HEK293T (cell line): Measurements from ENCODE around the gene CLEC4E.
"Not testable (repeated sequence)": the region's sequence is repeated elsewhere in the genome, so short reads cannot be mapped to it uniquely, and the experiment has no call there.

Source experiments
- CTCF ChIA-PET: fragments of 350-600 bp; formaldehyde crosslinking; extraction: SDS; loops from one replicate; lab custom pipeline; 2021; ENCODE audit warnings: antibody characterized with exemption, inconsistent platforms; lab: Yijun Ruan, JAX
- POLR2A ChIA-PET: fragments of 350-600 bp; formaldehyde crosslinking; extraction: SDS; loops from one replicate; lab custom pipeline; 2020; ENCODE audit warnings: antibody characterized with exemption, inconsistent platforms; lab: Yijun Ruan, JAX
- DNase-seq: peaks from one replicate; pipeline ENCODE4 v3.0.0; 2012; ENCODE audit warnings: mixed read lengths; ENCODE audit errors: extremely low spot score
- ARNT ChIP-seq: fragments of 450-650 bp; IDR thresholded peaks from 2 replicates; pipeline ENCODE4 v1.6.1; 2017; ENCODE audit warnings: mild to moderate bottlenecking
- BHLHE40 ChIP-seq: fragments of 450-650 bp; IDR thresholded peaks from 2 replicates; pipeline ENCODE4 v1.6.1; 2016; ENCODE audit warnings: mild to moderate bottlenecking, moderate library complexity, borderline replicate concordance
- CTBP1 ChIP-seq: fragments of 450-650 bp; IDR thresholded peaks from 2 replicates; pipeline ENCODE4 v1.6.1; 2016; ENCODE audit warnings: borderline replicate concordance
- ELF4 ChIP-seq: fragments of 450-650 bp; IDR thresholded peaks from 2 replicates; pipeline ENCODE4 v1.6.1; 2017; ENCODE audit warnings: antibody characterized with exemption
- FOXA1 ChIP-seq: fragments of 450-650 bp; IDR thresholded peaks from 2 replicates; pipeline ENCODE4 v1.6.1; 2016; ENCODE audit warnings: mild to moderate bottlenecking
- FOXK2 ChIP-seq: fragments of 450-650 bp; IDR thresholded peaks from 2 replicates; pipeline ENCODE4 v1.6.1; 2016; ENCODE audit warnings: mild to moderate bottlenecking
- FOXM1 ChIP-seq: fragments of 450-650 bp; IDR thresholded peaks from 2 replicates; pipeline ENCODE4 v1.6.1; 2017; ENCODE audit warnings: mild to moderate bottlenecking, borderline replicate concordance
- HDGF ChIP-seq: fragments of 450-650 bp; IDR thresholded peaks from 2 replicates; pipeline ENCODE4 v1.6.1; 2017; ENCODE audit warnings: antibody characterized with exemption, borderline replicate concordance
- L3MBTL2 ChIP-seq: fragments of 450-650 bp; conservative IDR thresholded peaks from 2 replicates; pipeline ENCODE4 v1.6.1; 2016; ENCODE audit warnings: mild to moderate bottlenecking
- LEF1 ChIP-seq: fragments of 450-650 bp; IDR thresholded peaks from 2 replicates; pipeline ENCODE4 v1.6.1; 2017; ENCODE audit warnings: mild to moderate bottlenecking, borderline replicate concordance
- NFRKB ChIP-seq: fragments of 450-650 bp; IDR thresholded peaks from 2 replicates; pipeline ENCODE4 v1.6.1; 2016; ENCODE audit warnings: mild to moderate bottlenecking, moderate library complexity
- SP1 ChIP-seq: fragments of 450-650 bp; IDR thresholded peaks from 2 replicates; pipeline ENCODE4 v1.6.1; 2017
- SUZ12 ChIP-seq: fragments of 450-650 bp; IDR thresholded peaks from 2 replicates; pipeline ENCODE4 v1.6.1; 2016; ENCODE audit warnings: mild to moderate bottlenecking
- TARDBP ChIP-seq: fragments of 450-650 bp; IDR thresholded peaks from 2 replicates; pipeline ENCODE4 v1.6.1; 2016
- ZNF384 ChIP-seq: fragments of 450-650 bp; IDR thresholded peaks from 2 replicates; pipeline ENCODE4 v1.6.1; 2016
- TF ChIP-seq, protein P1 (sequence below): fragments of 450-650 bp; IDR thresholded peaks from 2 replicates; pipeline ENCODE4 v1.6.1; 2016

CLEC4E gene, protein sequence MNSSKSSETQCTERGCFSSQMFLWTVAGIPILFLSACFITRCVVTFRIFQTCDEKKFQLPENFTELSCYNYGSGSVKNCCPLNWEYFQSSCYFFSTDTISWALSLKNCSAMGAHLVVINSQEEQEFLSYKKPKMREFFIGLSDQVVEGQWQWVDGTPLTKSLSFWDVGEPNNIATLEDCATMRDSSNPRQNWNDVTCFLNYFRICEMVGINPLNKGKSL

GRCh38 chr12:8540831-8541230 lies at the start of gene CLEC4E:
Gene CLEC4E (minus strand): TSS chr12:8540905. CDS start chr12:8540797, 108 bp downstream.
- CTCF ChIA-PET = interaction anchor here (0.8 kb wide), 1 partner anchor 68 kb away, joined by 3 read pairs; no protein-coding TSS in a partner anchor
- DNase-seq, POLR2A ChIA-PET: not testable (repeated sequence)

- CTCF ChIA-PET = interaction anchor here (2.2 kb wide), 1 partner anchor 19 kb away, joined by 10 read pairs; no protein-coding TSS in a partner anchor
- POLR2A ChIA-PET = no interaction called here
- no peak for DNase-seq
- TF ChIP-seq SP1 = no peak
- TF ChIP-seq, protein P1, sequence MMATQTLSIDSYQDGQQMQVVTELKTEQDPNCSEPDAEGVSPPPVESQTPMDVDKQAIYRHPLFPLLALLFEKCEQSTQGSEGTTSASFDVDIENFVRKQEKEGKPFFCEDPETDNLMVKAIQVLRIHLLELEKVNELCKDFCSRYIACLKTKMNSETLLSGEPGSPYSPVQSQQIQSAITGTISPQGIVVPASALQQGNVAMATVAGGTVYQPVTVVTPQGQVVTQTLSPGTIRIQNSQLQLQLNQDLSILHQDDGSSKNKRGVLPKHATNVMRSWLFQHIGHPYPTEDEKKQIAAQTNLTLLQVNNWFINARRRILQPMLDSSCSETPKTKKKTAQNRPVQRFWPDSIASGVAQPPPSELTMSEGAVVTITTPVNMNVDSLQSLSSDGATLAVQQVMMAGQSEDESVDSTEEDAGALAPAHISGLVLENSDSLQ = no peak
- TF ChIP-seq ARNT = no peak
- no peak for TF ChIP-seq TARDBP
- TF ChIP-seq SUZ12 = no peak
- TF ChIP-seq FOXA1 = no peak
- TF ChIP-seq HDGF = no peak
- TF ChIP-seq NFRKB = no peak
Observed at GRCh38 chr12:8589679-8590078, 49.0 kb upstream of the CLEC4E start.

- POLR2A ChIA-PET = interaction anchor here (0.6 kb wide), 1 partner anchor 898 kb away, joined by 3 read pairs; no protein-coding TSS in a partner anchor
- DNase-seq, CTCF ChIA-PET: not testable (repeated sequence)
Observed at GRCh38 chr12:8584478-8584877, 43.8 kb upstream of the CLEC4E start.

DNA sequence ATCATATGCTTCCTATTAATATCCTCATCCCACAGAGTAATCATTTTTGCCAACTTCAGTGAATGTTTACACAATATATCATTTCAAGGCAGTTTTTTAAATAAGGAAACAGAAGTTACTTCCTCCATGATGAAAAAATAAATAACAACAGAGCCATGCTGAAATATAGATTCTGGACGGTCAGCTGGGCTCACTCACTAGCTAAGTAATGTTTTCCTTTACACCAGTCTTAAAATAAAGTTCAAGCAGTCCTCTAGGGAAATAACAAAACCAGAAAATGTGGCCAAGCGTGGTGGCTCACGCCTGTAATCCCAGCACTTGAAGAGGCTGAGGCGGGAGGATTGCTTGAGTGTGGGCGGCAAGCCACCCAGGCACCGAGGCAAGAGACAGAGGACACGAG lies 43.3 kb upstream of the CLEC4E start:
- DNase-seq = no peak
- ChIA-PET CTCF (no interaction called here), POLR2A (interaction anchor here (0.6 kb wide), 1 partner anchor 898 kb away, joined by 3 read pairs; no protein-coding TSS in a partner anchor)
- TF ChIP-seq ZNF384 (no peak), TARDBP (no peak), LEF1 (no peak), L3MBTL2 (no peak), HDGF (no peak), BHLHE40 (no peak), FOXM1 (no peak), CTBP1 (no peak), NFRKB (no peak), FOXK2 (no peak), SUZ12 (no peak), ELF4 (no peak), ARNT (no peak), SP1 (no peak), FOXA1 (no peak)
- TF ChIP-seq, protein P1 = no peak

GRCh38 chr12:8581098-8581784 lies 40.5 kb upstream of the CLEC4E start:
- ChIA-PET POLR2A (no interaction called here), CTCF (no interaction called here)
- TF ChIP-seq NFRKB (no peak), SP1 (no peak), CTBP1 (no peak), HDGF (no peak), BHLHE40 (no peak), FOXM1 (no peak), ZNF384 (no peak), ARNT (no peak), L3MBTL2 (no peak), ELF4 (no peak), LEF1 (no peak), FOXA1 (no peak), SUZ12 (no peak), FOXK2 (no peak)
- TF ChIP-seq, protein P1 = no peak
- DNase-seq = no peak

GRCh38 chr12:8577879-8578278 lies 37.2 kb upstream of the CLEC4E start:
- ChIA-PET POLR2A (no interaction called here), CTCF (interaction anchor here (0.6 kb wide), 1 partner anchor 473 kb away, joined by 3 read pairs; no protein-coding TSS in a partner anchor)
- DNase-seq = no peak
- no peak for TF ChIP-seq SUZ12
- TF ChIP-seq HDGF = no peak
- no peak for TF ChIP-seq FOXK2
- no peak for TF ChIP-seq NFRKB
- TF ChIP-seq ELF4 = no peak
- TF ChIP-seq SP1 = no peak
- TF ChIP-seq TARDBP = no peak
- TF ChIP-seq ARNT = no peak
- no peak for TF ChIP-seq LEF1
- TF ChIP-seq, protein P1 = no peak
- no peak for TF ChIP-seq CTBP1
- TF ChIP-seq FOXM1 = no peak
- TF ChIP-seq ZNF384 = no peak
- TF ChIP-seq FOXA1 = no peak
- TF ChIP-seq L3MBTL2 = no peak
- no peak for TF ChIP-seq BHLHE40
